ENCODE data around the gene MLST8.
A peak's percentile ranks its signal among the peaks of the same experiment; 100 is the strongest.

MLST8 gene

DNA sequence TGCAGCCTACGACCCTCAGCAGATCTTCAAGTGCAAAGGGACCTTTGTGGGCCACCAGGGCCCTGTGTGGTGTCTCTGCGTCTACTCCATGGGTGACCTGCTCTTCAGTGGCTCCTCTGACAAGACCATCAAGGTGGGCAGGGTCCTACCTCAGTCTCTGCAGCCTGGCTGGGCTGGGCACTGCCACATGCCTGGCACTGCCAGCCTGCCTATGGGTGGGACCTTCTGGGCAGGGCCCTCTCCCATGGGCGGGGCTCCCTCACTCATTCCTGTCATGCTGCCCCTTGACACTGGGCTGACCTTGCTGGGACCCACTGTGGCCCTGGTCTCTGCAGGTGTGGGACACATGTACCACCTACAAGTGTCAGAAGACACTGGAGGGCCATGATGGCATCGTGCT lies 31.3 kb upstream of the MLST8 start:
- no peak for DNase-seq

DNA sequence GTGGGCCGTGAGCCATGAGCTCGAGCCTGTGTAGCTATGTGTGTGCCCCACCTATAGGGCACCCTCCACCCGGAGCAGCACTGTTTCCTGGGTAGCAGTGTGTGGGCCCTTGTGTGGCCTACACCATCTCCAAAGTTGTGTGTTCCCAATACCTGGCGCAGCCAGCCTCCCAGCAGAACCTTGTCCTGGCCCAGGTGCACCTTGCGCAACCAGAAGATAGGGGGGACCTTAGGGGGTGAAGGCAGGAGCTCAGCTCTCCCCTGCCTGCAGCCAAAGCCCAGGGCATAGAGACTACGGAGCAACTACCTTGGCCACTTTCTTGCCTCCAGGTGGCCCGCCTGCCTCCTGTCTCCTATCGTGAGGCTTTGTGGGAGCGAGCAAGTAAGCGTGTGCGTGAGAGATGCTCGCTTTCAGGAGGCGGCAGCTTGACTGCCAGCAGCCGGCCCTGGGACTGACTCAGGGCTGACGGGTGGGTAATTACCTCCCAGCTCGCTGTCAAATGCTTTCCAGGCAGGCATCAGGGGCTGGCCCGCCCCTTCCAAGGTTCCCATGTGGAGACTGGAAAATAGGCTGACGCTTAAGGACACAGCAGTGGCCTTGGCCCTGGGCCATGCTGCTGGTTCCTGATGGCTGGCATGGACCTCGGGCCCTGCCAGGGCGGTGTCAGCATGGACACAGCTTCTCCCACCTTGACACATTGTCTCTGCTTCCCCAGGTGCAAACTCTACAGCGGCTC lies 30.7 kb upstream of the MLST8 start:
- DNase-seq: no peak

DNA sequence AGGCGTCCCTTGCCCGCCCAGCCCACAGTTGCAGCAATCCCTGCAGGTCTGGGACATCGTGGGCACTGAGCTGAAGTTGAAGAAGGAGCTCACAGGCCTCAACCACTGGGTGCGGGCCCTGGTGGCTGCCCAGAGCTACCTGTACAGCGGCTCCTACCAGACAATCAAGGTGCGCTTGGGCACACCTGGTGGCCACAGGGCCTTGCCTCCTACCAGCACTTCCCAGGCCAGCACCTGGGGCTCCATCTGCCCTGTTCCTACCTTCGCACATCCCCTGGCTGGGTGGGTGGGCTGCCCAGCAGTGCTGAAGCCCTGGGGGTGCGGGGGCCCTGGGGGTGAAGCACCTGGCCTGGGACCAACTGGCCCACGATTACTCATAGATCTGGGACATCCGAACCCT lies 29.8 kb upstream of the MLST8 start:
- DNase-seq: no peak

DNA sequence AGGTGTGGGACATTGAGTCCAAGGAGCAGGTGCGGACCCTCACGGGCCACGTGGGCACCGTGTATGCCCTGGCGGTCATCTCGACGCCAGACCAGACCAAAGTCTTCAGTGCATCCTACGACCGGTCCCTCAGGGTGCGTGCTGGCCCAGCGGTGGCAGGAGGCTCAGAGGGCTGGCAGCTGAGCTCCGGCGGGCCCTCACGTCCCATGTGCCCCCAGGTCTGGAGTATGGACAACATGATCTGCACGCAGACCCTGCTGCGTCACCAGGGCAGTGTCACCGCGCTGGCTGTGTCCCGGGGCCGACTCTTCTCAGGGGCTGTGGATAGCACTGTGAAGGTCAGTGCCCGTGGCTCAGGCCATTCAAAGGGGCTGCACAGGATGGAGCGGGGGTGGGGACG lies 29.2 kb upstream of the MLST8 start:
- no peak for DNase-seq

DNA sequence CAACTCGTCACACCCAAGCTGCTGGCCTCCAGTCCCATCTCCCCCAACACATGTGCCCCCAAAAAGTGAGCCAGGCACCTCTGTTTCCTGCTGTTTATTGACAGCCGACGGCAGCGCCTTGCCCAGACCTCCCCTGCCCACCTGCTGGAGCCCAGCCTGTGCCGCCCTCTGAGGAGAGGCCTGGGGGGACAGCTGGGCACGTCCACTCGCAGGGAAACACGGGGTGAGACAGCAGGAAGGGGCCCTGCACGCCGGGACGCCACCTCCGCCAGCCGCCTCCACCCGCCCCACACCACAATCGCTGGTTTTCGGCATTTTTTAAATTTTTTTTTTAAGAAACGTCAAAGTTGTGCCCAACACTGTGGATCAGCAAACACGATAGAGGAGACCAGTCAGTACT lies 28.2 kb upstream of the MLST8 start:
- DNase-seq: no peak

DNA sequence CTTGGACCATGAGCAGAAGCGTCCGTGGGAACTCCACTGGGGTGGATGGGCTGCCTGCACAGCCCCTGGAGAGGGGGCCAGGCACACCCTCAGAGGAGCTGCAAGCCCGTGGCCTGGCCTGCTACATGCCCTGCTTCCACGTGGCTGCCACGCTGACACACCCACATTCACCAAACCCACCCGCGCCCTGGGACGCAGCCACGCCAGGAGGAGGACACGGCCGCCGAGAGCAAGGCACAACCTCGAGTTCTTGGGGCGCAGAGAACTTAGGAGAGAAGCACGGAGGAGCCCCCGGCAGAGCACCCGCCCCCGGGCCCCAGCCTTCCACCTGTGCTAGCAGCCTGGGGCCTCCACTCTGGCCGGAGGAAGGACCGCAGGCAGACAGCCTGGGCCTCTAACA lies 27.7 kb upstream of the MLST8 start:
- DNase-seq: no peak

DNA sequence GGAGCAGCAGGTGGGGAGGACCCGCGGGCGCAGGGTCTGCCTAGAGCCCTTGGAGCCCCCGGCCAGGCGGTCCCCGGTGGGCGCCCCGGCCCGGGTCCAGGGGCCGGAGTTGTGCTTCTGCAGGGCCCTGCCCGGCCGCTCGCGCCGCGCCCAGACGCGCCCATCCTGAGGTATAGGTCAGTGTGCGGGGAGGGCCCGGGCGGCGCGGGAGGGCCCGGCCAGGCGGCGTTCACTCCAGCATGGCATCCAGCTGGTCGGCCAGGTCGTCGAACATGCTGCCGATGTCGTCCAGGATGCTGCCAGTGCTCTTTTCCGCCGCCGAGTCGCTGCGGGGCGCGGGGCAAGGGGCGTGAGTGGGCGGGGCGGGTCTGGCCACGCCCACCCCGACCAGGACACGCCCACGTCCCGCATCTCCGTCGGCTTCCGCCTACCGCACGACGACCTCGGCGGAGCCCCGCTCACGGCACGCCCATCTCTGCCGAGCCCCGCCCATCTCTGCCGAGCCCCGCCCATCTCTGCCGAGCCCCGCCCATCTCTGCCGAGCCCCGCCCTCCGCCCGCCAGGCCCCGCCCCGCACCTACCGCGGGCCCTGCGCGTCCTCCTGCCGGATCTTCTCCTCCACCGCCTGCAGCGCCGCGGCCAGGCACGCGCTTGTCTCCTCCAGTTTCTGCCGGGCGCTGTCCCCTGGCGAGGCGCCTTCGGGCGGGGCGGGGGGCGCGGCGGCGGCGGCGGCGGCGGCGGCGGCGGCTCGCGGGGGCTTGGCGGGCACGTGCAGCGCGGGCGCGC lies 26.7 kb upstream of the MLST8 start:
- DNase-seq: no peak

DNA sequence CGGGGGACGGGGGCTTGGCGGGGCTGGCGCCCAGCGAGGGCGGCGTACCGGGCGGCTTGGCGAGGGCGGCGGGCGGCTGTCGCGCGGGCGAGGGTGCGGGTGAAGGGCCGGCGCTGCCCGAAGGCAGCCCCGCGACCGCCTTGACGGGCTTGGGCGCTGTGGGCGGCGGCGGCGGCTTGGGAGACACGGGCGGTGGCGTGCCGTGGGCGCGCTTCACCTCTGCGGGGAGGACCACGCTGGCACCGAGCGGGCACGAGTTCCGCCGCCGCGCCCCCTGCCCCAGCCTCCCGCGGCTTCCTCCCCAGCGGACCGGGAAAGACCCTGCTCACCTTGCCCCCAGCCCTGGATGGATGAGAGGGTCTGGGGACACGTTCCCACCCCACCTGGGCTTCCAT lies 26.1 kb upstream of the MLST8 start:
- no peak for DNase-seq

DNA sequence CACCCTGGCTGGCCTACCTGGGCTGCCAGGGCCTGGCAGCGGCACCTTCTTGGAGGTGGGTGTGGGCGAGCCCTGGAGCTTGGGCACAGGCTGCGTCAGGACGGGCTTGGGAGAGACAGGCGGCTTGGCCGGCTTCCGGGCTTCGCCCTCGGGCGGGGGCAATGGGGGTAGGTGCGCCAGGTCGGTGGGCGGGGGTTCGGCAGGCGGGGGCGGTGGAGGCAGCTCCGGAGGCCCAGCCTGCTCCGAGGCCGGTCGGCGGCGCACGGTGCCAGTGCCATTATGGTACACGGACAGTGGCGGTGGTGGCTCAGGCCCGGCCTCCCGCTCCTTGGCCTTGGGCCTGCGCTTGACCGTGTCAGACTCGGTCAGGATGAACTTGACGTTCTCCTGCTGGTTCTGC lies 25.7 kb upstream of the MLST8 start:
- DNase-seq: no peak

DNA sequence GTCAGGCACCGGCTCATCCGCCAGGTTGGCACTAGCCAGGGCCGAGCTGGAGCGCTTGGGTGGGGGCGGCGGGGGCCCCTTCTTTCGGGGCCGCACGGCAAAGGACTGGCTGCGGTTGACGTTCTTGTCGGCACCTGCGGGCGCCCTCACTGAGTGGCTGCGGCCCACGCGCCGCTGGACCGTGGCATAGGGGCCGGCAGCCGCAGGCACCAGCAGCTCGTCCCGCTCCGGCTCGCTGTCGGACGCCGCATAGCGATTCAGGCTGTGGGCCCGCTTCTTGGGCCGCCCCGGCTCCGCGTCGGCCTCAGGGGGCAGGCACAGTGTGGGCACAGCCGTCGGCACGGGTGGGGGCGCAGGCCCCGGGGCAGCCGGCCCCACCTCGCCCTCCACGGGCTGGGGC lies 24.8 kb upstream of the MLST8 start:
- no peak for DNase-seq

DNA sequence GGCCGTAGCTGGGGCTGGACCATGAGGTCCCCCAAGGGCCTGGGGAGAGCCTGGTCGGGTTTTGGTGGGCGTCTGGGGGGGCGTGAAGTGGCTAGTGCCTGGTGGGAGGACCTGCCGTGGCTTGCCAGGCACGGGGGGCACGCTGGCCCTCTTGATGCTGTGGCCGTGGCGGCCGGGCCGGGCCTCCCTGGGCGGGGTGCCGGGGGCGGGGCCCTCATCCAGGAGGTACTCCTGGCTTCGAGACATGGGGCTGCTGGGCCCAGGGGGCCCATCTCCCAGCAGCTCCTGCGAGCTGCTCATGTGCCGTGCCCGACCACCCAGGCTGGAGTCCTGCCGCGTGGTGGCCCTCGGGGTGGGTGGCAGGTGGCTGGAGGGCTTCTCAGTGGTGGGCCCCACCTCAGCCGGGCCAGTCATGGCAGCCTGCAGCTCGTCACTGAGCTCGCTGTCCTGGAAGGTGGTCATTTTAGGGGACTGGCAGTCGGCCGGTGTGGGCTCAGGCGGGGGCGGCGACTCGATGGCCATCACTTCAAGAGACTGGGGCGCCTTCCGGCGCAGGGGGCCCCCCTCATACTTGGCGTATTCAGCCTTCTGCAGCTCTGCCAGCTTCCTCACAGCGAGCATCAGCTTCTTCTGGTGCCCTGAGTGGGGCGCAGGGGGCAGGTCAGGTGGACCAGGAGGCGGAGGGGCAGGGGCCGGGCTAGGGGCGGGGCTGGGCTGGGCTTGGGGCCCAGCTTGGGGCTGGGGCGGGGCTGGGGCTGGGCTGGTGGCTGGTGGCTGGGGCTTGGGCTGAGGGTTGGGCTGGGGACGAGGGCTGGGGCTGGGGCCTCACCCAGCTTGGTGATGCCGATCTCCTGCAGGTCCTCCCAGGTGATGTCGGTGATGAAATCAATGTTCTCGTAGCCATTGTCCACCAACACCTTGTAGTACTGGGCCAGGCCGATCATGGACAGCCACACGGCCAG lies 24.0 kb upstream of the MLST8 start:
- DNase-seq: no peak

DNA sequence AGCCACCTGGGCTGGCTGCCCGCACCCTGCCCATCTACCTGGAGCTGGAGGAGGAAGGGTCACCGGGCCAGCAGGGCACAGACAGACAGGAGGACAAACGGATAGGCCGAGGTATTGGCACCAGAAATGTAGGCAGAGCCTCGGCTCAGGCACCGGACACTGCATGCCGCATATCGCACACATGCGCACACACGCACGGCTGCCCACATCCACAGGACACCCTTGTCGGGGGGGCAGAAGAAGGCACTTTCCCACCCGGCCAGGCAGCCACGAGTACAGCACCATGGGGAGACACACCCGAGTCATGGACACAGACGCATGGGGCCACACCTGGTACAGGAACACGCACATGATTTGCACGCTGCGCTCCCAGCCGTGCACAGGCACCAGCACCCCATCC lies 23.3 kb upstream of the MLST8 start:
- no peak for DNase-seq

DNA sequence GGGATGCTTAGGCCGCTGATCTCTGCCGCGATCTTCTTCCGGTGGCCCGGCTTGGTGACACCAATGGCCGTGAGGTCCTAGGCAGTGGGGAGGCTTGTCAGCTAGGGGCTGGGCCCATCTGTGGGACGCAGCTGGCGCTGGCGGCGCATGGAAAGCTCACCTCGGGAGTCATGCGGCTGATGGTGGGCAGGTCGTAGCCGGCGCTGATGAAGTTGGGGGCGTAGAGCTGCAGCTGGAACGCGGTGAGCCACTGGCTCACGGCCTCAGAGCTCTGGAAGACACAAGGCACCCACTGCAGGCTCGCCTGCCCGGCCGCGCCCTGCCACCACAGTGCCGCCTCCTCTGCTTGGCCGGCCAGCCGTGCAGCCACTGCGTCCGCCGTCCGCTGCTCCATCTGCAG lies 21.6 kb upstream of the MLST8 start:
- no peak for DNase-seq

DNA sequence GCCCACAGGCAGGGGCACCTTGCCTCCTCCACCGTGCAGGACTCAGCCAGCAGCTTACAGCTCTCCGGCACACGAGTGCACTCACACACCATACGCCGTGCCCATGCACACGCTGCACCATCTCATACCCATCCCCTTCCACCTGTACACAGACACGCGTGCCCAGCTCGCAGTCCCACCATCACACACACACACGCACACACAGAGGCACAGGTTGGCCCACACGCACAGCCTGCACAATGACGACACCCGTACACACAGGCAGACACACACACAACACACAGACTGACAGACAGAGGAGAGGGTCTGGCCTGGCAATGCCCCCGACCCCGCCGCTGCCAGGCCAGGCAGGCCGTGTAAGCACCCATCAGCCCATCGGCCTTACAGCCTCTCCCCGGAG lies 20.9 kb upstream of the MLST8 start:
- no peak for DNase-seq

DNA sequence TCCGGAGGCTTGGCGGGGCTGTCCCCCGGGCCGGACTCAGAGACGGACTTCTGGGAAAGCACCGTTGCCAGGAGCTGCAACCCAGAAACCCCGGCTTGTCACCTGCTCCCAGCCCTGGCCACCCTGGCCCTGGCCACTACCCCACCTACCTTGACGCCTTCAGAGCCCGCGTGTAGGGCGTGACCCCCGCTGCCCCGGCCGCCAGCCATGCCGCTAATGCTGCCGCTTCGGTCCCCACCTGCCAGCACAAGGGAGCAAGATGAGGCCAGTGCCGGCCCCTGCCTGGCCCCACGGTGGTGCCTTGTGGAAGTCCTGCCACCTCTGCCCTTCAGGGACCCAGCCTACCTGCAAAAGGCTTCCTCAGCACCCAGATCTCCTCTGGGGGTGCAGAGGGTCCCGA lies 20.3 kb upstream of the MLST8 start:
- DNase-seq: no peak

DNA sequence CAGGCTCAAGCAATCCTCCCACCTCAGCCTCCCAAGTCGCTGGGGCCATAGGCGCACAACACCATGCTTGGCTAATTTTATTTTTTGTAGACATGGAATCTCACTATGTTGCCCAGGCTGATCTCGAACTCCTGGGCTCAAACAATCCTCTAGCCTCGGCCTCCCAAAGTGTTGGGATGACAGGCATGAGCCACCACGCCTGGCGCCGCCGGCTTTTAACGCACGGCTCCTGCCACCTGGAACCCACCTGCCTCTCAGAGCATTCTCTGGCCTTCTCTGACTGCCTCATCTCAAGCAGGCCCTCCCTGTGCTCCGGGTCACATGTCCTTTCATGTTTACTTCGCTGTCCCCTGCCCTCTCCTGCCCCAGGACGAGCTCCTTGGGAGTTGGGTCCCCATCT lies 19.2 kb upstream of the MLST8 start:
- DNase-seq: no peak

DNA sequence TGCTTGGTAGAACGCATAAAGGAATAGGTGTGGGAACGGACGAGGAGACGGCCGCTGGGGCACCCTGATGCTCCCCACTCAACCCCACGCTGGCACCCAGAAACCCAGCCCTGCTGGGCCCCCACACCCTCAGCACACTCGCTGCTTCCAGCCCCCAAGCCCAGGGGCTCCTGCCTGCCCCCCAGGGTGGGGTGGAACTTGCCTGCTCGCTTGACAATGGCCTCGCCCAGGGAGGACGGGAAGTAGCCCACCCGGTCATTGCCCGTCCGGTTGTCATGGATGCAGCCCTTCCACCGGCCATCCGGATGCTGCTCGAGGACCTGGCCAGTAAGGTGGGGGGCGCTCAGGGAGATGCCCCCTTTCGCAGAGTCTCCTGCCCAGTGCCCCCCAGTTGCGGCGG lies 18.7 kb upstream of the MLST8 start:
- DNase-seq: no peak

DNA sequence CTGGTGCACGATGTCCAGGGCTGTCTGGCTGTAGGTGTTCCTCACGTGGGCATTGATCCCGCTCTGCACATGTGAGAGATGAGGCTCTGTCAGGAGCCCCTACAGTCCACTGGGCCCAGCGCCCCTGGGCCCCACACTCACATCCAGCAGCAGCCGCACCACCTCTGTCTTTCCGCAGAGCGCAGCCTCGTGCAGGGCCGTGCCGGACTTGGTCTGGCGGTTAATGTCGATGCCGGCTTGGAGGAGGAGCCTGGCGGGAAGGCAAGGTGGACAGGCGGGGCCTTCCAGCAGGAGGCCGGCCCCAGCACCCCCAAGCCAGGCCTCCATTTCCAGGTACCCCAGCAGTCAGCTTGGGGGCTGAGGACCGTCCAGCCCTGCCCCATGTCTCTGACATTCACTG lies 18.0 kb upstream of the MLST8 start:
- no peak for DNase-seq

DNA sequence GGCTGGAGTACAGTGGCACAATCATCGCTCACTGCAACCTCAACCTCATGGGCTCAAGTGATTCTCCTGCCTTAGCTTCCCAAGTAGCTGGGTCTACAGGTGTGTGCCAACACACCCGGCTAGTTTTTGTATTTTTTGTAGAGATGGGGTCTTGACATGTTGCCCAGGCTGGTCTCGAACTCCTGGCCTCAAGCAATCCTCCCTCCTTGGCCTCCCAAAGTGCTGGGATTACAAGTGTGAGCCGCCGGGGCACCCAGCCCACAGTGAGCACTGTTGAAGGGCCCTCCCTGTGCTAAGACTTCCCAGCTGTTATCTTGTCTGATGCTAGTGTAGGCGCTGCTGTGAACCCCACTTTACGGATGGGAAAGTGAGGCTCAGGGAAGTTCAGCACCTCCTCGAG lies 16.9 kb upstream of the MLST8 start:
- no peak for DNase-seq

DNA sequence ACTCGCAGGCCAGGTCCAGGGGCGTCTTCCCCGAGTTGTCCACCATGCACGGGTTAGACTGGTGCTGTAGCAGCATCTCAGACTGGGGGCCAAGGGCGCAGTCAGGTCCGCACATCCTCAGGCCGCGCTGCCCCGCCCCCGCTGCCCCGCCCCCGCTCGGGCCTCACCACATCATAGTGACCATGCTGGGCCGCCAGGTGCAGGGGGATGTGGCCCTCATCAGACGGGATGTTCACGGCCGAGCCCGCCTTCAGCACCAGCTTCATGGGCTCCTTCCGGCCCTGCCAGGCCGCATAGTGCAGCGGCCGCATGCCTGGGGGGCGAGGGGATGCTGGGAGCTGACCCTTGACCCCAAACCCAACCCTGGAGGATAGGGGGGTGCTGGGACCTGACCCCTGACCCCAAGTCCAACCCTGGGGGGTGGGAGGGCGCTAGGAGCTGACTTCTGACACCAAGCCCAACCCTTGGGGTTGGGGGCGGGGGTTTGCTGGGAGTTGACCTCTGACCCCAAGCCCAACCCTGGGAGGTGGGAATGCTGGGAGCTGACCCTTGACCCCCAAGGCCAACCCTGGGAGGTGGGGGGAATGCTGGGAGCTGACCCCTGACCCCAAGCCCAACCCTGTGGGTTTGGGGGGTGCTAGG lies 15.9 kb upstream of the MLST8 start:
- no peak for DNase-seq

DNA sequence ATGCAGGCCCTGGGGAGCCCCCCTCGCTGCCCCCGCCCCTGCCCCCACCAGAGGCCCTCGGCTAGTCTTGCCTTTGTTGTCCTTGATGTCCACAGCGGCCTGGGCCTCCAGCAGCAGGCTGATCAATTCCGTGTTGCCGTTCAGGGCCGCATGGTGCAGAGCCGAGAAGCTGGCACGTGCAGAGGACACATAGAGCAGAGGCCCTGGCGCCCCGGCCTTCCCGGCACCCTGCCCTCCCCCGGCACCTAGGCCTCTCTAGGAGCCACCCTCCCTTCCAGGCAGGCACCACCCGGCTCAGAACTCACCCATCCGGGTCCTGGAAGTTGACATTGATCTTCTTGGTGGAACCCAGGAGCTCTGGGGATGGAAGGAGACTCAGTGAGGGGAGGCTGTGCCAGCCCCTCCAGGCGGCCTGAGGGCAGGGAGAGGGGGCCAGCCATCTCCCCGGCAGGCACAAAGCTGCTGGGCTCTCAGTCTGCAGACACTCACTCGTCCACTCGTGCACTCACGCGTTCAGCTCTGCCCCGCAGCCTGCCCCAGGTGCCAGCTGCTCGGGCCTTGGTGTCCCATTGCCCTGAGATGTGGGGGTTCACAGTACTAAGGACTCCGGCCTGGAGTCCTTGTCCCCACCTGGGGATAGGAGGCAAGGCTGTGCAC lies 15.1 kb upstream of the MLST8 start:
- no peak for DNase-seq

DNA sequence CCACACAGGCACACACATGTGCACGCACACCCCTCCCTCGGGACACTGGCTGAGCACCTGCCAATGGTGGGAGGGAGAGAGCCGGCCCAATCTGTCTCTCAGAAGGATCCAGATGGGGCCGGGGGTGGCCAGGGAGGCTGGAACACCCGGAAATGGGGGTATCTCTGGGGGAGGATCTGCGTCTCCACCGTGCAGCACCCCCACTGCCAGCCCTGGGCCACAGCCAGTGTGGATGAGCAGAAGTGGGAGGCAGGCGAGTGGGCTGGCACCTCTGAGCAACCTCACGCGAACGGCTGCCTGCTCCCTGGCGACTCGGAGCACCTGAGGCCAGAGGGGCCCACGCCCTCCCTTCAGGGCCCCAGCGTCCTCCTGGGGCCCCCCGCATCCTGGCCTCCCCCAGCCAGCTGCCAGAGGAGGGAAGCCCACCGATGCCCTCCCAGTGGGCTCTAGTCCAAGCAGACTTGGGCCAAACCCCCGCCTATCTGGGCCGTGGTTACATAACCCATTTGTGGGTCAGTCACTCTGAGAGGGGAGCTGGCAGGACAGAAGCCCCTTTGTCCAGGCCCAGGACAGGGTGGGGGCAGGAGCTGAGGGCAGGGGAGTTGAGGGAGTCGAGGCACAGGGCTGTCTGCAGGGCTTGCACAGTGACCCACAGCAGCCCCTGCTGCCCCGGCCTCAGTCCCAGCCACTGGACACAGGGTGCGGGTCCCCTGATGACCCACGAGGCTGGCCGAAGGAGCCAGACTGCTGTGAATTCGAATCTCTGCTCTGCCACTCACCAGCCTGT lies 14.4 kb upstream of the MLST8 start:
- DNase-seq: peak; percentile 24
